Measurements from ENCODE around the gene SETD9. TPM values are rescaled to one million over a fixed set of nuclear protein-coding genes. Genes with fewer than 3 reads are reported as not detected.

Gene SETD9
- total and polyA plus RNA-seq, 2 of the 13 experiments (the other 11 are each of a cell fraction or from before 2014, with no cell fraction given) = 4.8 to 17.8 TPM

DNA sequence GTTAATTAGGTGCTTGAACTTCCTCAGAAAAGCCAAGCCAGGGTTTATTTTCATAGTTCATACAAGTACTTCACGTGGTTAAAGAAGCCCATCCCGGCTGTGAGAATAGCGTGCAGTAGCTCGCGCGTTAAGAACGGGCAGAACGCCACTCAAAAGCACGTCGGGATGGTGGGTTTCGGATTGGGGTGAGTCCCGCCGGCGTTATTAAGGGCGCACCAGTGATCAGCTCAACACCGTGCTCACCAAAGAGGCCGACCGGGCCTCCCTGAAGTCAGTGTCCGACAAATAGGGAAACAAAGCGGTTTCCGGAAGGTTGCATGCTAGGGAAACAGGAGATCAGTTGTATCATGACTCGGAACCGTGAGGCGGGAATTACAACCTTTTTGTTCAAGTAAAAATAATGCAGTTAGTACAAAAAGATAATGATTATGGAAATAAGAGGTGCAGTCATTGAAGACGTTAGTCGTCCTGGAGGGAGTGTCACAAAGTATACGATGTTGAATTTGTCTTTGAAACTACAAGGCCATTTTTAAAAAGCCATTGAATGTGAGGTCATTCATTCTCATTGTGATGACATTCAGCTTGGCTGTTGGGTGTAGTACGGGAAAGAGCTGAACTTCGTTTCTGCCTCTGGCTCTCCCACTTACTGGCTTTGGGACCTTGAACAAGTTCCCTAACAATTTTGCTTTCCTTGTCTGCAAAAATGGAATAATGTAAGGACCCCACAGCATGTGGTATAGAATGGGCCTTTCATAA is 992 bp downstream of the SETD9 start (continued):
- TF ChIP-seq, protein P1, sequence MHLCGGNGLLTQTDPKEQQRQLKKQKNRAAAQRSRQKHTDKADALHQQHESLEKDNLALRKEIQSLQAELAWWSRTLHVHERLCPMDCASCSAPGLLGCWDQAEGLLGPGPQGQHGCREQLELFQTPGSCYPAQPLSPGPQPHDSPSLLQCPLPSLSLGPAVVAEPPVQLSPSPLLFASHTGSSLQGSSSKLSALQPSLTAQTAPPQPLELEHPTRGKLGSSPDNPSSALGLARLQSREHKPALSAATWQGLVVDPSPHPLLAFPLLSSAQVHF (CRISPR knock-in tag; IDR thresholded peaks at IDR 0.05) = 0 out of 2 replicates have a peak, but pooled peaks have one; percentile 37
- no peak for TF ChIP-seq ELF3 (CRISPR knock-in tag; IDR thresholded peaks at IDR 0.05)
- TF ChIP-seq PITX1 (CRISPR knock-in tag; IDR thresholded peaks at IDR 0.05) = no peak
- TF ChIP-seq ZNF30 (CRISPR knock-in tag; IDR thresholded peaks at IDR 0.05) = no peak
- 0 out of 2 replicates have a peak, but pooled peaks have one; percentile 27 for TF ChIP-seq NFATC3 (CRISPR knock-in tag; IDR thresholded peaks at IDR 0.05)
- TF ChIP-seq ZNF513 (CRISPR knock-in tag; conservative IDR thresholded peaks at IDR 0.05) = no peak
- 0 out of 2 replicates have a peak, but pooled peaks have one; percentile 1 for TF ChIP-seq IRF2 (CRISPR knock-in tag; IDR thresholded peaks at IDR 0.05)
- TF ChIP-seq MAFG (CRISPR knock-in tag; IDR thresholded peaks at IDR 0.05) = no peak
- no peak for TF ChIP-seq SATB2 (CRISPR knock-in tag; IDR thresholded peaks at IDR 0.05)
- no peak for TF ChIP-seq RFX5 (IDR thresholded peaks at IDR 0.05; ENCODE audit: low read depth, low read length)
- TF ChIP-seq MAFF (IDR thresholded peaks at IDR 0.05; ENCODE audit: low read depth, low read length) = no peak
- no peak for TF ChIP-seq NCOA5 (CRISPR knock-in tag; IDR thresholded peaks at IDR 0.05)
- no peak for TF ChIP-seq PRPF4 (IDR thresholded peaks at IDR 0.05; ENCODE audit: low read depth, low read length, poor library complexity, severe bottlenecking)
- TF ChIP-seq ZNF781 (CRISPR knock-in tag; IDR thresholded peaks at IDR 0.05; ENCODE audit: borderline replicate concordance, not compliant biosample characterization) = peak; percentile 66
- no peak; the same call in 1 of the 2 replicates for TF ChIP-seq NFYC (CRISPR knock-in tag; IDR thresholded peaks at IDR 0.05)
- TF ChIP-seq, protein P2, sequence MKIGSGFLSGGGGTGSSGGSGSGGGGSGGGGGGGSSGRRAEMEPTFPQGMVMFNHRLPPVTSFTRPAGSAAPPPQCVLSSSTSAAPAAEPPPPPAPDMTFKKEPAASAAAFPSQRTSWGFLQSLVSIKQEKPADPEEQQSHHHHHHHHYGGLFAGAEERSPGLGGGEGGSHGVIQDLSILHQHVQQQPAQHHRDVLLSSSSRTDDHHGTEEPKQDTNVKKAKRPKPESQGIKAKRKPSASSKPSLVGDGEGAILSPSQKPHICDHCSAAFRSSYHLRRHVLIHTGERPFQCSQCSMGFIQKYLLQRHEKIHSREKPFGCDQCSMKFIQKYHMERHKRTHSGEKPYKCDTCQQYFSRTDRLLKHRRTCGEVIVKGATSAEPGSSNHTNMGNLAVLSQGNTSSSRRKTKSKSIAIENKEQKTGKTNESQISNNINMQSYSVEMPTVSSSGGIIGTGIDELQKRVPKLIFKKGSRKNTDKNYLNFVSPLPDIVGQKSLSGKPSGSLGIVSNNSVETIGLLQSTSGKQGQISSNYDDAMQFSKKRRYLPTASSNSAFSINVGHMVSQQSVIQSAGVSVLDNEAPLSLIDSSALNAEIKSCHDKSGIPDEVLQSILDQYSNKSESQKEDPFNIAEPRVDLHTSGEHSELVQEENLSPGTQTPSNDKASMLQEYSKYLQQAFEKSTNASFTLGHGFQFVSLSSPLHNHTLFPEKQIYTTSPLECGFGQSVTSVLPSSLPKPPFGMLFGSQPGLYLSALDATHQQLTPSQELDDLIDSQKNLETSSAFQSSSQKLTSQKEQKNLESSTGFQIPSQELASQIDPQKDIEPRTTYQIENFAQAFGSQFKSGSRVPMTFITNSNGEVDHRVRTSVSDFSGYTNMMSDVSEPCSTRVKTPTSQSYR (CRISPR knock-in tag; IDR thresholded peaks at IDR 0.05; ENCODE audit: borderline replicate concordance) = no peak
- TF ChIP-seq, protein P3, sequence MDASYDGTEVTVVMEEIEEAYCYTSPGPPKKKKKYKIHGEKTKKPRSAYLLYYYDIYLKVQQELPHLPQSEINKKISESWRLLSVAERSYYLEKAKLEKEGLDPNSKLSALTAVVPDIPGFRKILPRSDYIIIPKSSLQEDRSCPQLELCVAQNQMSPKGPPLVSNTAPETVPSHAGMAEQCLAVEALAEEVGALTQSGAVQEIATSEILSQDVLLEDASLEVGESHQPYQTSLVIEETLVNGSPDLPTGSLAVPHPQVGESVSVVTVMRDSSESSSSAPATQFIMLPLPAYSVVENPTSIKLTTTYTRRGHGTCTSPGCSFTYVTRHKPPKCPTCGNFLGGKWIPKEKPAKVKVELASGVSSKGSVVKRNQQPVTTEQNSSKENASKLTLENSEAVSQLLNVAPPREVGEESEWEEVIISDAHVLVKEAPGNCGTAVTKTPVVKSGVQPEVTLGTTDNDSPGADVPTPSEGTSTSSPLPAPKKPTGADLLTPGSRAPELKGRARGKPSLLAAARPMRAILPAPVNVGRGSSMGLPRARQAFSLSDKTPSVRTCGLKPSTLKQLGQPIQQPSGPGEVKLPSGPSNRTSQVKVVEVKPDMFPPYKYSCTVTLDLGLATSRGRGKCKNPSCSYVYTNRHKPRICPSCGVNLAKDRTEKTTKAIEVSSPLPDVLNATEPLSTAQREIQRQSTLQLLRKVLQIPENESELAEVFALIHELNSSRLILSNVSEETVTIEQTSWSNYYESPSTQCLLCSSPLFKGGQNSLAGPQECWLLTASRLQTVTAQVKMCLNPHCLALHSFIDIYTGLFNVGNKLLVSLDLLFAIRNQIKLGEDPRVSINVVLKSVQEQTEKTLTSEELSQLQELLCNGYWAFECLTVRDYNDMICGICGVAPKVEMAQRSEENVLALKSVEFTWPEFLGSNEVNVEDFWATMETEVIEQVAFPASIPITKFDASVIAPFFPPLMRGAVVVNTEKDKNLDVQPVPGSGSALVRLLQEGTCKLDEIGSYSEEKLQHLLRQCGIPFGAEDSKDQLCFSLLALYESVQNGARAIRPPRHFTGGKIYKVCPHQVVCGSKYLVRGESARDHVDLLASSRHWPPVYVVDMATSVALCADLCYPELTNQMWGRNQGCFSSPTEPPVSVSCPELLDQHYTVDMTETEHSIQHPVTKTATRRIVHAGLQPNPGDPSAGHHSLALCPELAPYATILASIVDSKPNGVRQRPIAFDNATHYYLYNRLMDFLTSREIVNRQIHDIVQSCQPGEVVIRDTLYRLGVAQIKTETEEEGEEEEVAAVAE (CRISPR knock-in tag; IDR thresholded peaks at IDR 0.05; ENCODE audit: borderline replicate concordance) = no peak
- TF ChIP-seq ZNF354B (CRISPR knock-in tag; IDR thresholded peaks at IDR 0.05) = no peak
- TF ChIP-seq, protein P4, sequence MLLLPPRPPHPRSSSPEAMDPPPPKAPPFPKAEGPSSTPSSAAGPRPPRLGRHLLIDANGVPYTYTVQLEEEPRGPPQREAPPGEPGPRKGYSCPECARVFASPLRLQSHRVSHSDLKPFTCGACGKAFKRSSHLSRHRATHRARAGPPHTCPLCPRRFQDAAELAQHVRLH (CRISPR knock-in tag; IDR thresholded peaks at IDR 0.05; ENCODE audit: borderline replicate concordance, low read depth) = no peak
- TF ChIP-seq ZSCAN9 (CRISPR knock-in tag; IDR thresholded peaks at IDR 0.05; ENCODE audit: borderline replicate concordance) = no peak
- TF ChIP-seq ISL2 (CRISPR knock-in tag; IDR thresholded peaks at IDR 0.05) = no peak

All from HepG2 (cell line).